WERI-Rb-1 (cell line): ENCODE measurements around the gene GLB1L3.

Experiments
- DNase-seq: peaks from one replicate; pipeline ENCODE4 v3.0.0-alpha.2; 2020
- H3K27ac ChIP-seq: fragments of 250-450 bp; sonication (Bioruptor Pico); 2 replicates; pipeline ENCODE4 v1.5.1; 2020; ENCODE audit warnings: mild to moderate bottlenecking, moderate library complexity
- H3K27me3 ChIP-seq: fragments of 250-450 bp; sonication (Bioruptor Pico); 2 replicates; pipeline ENCODE4 v1.5.1; 2021; ENCODE audit warnings: mild to moderate bottlenecking, low read depth, moderate library complexity; ENCODE audit not compliant: insufficient read depth, severe bottlenecking
- H3K36me3 ChIP-seq: fragments of 250-450 bp; sonication (Bioruptor Pico); 2 replicates; pipeline ENCODE4 v1.5.1; 2020; ENCODE audit warnings: mild to moderate bottlenecking, moderate library complexity
- H3K4me3 ChIP-seq: 2 replicates; pipeline ENCODE4 v1.5.1; 2011; ENCODE audit warnings: low read depth, mild to moderate bottlenecking, control low read depth, low read length
- H3K9me3 ChIP-seq: fragments of 250-450 bp; sonication (Bioruptor Pico); 2 replicates; pipeline ENCODE4 v1.5.1; 2021; ENCODE audit warnings: mild to moderate bottlenecking, moderate library complexity; ENCODE audit not compliant: severe bottlenecking
- CTCF ChIP-seq: IDR thresholded peaks from 2 replicates; pipeline ENCODE4 v1.5.1; 2011; ENCODE audit warnings: low read depth, mild to moderate bottlenecking, control low read depth, inconsistent platforms, low read length

GLB1L3 gene

DNA sequence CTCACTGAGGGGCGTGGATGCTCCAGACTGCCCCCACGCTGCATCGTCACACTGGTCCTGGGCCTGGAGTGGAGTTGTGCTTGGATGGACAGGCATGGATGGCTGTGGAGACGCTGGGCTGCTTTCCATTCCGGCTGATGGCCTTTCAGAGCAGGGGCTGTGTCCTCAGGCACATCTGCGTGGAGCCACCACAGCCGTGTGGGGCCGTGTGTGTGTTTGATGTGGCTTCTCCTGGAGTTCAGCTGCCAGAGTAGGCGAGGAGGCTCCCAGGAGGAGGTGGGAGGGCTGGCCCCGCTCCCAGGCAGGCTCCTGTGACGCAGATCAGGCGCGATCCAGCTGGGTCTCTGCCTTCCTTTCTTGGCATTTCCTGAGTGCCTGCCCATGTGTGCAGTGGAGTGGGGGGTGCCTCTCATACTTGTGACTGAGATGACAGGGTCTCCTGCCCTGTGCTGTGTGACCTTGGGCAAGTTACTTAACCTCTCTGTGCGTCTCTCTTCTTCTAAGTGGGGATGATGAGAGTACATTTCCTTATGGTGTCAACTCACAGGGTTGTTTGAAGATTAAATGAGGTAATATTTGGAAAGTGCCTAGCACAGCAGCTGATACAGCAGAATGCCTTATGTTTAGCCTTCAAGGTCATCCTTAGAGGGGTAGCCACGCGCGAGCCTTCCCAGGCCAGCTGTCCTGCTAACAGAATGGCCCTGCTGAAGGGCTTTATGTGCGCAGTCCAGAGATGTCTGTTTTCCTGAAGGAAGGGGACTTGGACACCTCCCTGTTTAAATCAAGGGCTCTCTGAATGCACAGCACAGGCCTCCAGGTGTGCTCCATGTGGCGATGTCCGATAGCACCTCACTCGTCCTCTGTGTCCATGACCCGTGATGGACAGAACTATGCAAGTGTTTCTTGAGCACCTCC lies 89.1 kb downstream of the GLB1L3 start:
- no peaks in the 10 kb centered on the region for H3K27me3 ChIP-seq
- TF ChIP-seq CTCF: no peak

GRCh38 chr11:134366254-134366653 lies 90.1 kb downstream of the GLB1L3 start:
- no peak for DNase-seq
- Histone ChIP-seq H3K36me3 (peaks cover 19% of the 10 kb centered on the region), H3K9me3 (no peaks in the 10 kb centered on the region), H3K4me3 (no peak overlapping the region), H3K27ac (no peak overlapping the region), H3K27me3 (no peaks in the 10 kb centered on the region)
- no peak for TF ChIP-seq CTCF

More for the DNA sequence above, 89.1 kb downstream of the GLB1L3 start:
- Histone ChIP-seq H3K4me3 (no peak overlapping the region), H3K36me3 (peaks cover 13% of the 10 kb centered on the region), H3K9me3 (no peaks in the 10 kb centered on the region), H3K27ac (no peak overlapping the region)
- DNase-seq: no peak

DNA sequence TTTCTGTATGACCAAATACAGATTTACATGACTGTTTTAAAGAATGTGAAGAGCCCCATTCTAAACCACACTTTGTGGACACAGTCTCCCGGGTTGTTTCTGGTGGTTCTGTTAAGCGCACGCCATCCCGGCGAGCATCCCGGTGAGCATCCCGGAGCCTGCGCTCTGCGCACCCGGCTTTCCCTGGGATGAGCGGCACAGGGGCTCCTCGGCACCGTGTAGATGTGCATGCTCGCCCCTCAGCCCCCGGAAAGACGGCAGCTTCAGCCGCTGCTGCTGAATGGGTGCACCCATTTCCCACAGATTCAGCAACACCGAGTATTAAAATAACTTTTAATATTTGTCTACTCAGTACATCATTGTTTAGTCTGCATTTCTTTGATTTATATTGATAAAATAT lies 91.6 kb downstream of the GLB1L3 start:
- Histone ChIP-seq H3K27ac (no peak overlapping the region), H3K36me3 (peaks cover 32% of the 10 kb centered on the region), H3K27me3 (no peaks in the 10 kb centered on the region), H3K9me3 (no peaks in the 10 kb centered on the region), H3K4me3 (no peak overlapping the region)
- no peak for DNase-seq
- no peak for TF ChIP-seq CTCF
